K562 (cell line): ENCODE results near the gene CMTM4.

Source experiments
- ETV5 ChIP-seq: sonication (generic); formaldehyde crosslinking; IDR thresholded peaks from 2 replicates; pipeline ENCODE4 v1.4.0; 2020; ENCODE audit warnings: low read depth, mild to moderate bottlenecking, missing genetic modification reagents
- JUND ChIP-seq, 2 experiments: IDR thresholded peaks; 2 replicates in 1 of 2; 3 replicates in 1 of 2; pipeline ENCODE4 v1.6.1; 2011; ENCODE audit warnings: borderline replicate concordance in 2 of 2, low read depth in 2 of 2, low read length in 2 of 2, improper control_type of control experiment in 1 of 2, missing biosample characterization in 1 of 2, missing genetic modification characterization in 1 of 2, missing genetic modification reagents in 1 of 2
- MAX ChIP-seq: sonication (generic); formaldehyde crosslinking; IDR thresholded peaks from 2 replicates; pipeline ENCODE4 v1.9.0; 2022; ENCODE audit warnings: mild to moderate bottlenecking, missing genetic modification reagents

DNA sequence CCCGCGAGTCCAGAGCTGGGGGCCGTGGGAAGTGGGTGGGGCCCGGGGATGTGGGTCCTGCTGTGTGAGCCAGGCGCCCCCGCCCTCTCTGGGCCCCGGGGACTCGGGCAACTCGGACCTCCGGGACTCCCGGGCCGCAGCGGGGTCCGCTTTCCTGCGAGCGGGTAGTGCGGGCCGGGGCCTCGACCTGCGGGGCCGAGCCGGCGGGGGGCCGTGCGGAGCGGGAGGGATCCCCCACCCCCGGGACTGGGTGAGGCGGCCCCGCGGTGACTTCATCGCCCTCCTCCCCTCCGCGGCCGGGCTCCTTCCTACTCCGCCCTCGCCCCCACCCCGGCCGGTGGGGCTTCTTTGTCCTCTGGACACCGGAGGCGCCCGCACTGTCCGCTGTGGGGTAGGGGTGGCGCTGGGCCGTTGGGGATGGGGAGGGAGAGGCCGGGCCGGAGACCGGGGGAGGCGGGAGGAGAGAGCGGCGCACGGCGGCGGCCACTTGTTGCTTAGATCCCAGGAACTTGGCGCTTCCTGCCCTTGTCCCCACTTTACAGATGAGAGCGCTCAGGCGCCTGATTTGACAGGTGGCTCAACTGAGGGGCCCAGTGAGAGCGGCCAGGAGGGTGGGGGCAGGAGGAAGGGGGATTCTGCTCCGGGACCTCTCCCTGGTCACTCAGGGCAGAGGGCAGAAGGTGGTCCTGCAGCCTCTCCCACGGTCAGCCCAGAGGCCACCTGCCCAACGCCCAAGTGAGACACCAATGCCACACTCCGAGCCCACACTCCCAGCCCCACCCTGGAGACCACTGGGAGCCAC, 91.2 kb downstream of the CMTM4 start:
- TF ChIP-seq ETV5 (CRISPR knock-in tag) (no peak), MAX (no peak), JUND (IDR thresholded peaks at IDR 0.05; ENCODE audit: borderline replicate concordance, low read depth, low read length) (0 out of 2 replicates have a peak, but pooled peaks have one; percentile 40), JUND (tag; IDR thresholded peaks at IDR 0.05; ENCODE audit: borderline replicate concordance, low read depth, low read length) (no peak)
